COLO668 (cell line): Measurements from ENCODE around the gene MT3.
A peak's percentile ranks its signal among the peaks of the same experiment; 100 is the strongest.
"Not testable (repeated sequence)": the region's sequence is repeated elsewhere in the genome, so short reads cannot be mapped to it uniquely, and the experiment has no call there.

ENCODE experiments used
- DNase-seq: peaks from one replicate; lab custom pipeline; 2025; ENCODE audit not compliant: unreplicated experiment; lab: John Stamatoyannopoulos, UW

The MT3 gene

GRCh38 chr16:56577300-56577625, 12.1 kb upstream of the MT3 start:
- DNase-seq = no peak

- no peak for DNase-seq
Measured at GRCh38 chr16:56580391-56581048, 8.8 kb upstream of the MT3 start.

- not testable (repeated sequence) for DNase-seq
Measured at GRCh38 chr16:56582911-56583310, 6.4 kb upstream of the MT3 start.

- DNase-seq = no peak
Measured at GRCh38 chr16:56583351-56584168, 5.8 kb upstream of the MT3 start.

GRCh38 chr16:56584276-56584675, 5.1 kb upstream of the MT3 start:
- no peak for DNase-seq

- DNase-seq = no peak
Measured at GRCh38 chr16:56588781-56589140, 567 bp upstream of the MT3 start.

- DNase-seq = no peak
Measured at GRCh38 chr16:56591377-56592060, 2.2 kb downstream of the MT3 start.

- DNase-seq = no peak
Measured at GRCh38 chr16:56593573-56594291, 4.4 kb downstream of the MT3 start.

- no peak for DNase-seq
Measured at GRCh38 chr16:56594292-56594619, 4.9 kb downstream of the MT3 start.

- DNase-seq = peak; percentile 8
Measured at GRCh38 chr16:56600398-56600999, 11.2 kb downstream of the MT3 start.

GRCh38 chr16:56601325-56601724, 12.0 kb downstream of the MT3 start:
- DNase-seq = no peak

- DNase-seq = peak; percentile 17
Measured at GRCh38 chr16:56603589-56603988, 14.3 kb downstream of the MT3 start.

- DNase-seq = no peak
Measured at GRCh38 chr16:56604966-56605365, 15.6 kb downstream of the MT3 start.

GRCh38 chr16:56605475-56605874, 16.1 kb downstream of the MT3 start:
- DNase-seq = no peak

- no peak for DNase-seq
Measured at GRCh38 chr16:56606071-56606475, 16.7 kb downstream of the MT3 start.

- DNase-seq = no peak
Measured at GRCh38 chr16:56606476-56607108, 17.3 kb downstream of the MT3 start.

- no peak for DNase-seq
Measured at GRCh38 chr16:56607109-56607618, 17.8 kb downstream of the MT3 start.

GRCh38 chr16:56607675-56608042, 18.3 kb downstream of the MT3 start:
- DNase-seq = no peak

- peak; percentile 95 for DNase-seq
Measured at GRCh38 chr16:56608043-56608875, 18.9 kb downstream of the MT3 start, which contains the start of gene MT2A. MT2A (plus strand) TSS chr16:56608584; CDS start chr16:56608656, 72 bp downstream.
